SU-DHL-6 (cell line): ENCODE measurements around the gene ARHGEF11.

Experiments
- H2AFZ ChIP-seq: fragments of 200-600 bp; sonication (generic); 2 replicates; pipeline ENCODE4 v1.6.1; 2014; ENCODE audit warnings: low read depth, mild to moderate bottlenecking, moderate library complexity, mixed read lengths, antibody characterized with exemption, low read length; ENCODE audit not compliant: severe bottlenecking
- H3F3A ChIP-seq: fragments of 200-600 bp; shearing (Covaris generic); 2 replicates; pipeline ENCODE4 v1.6.0; 2016; ENCODE audit warnings: antibody characterized with exemption, mild to moderate bottlenecking; ENCODE audit not compliant: insufficient read depth
- H3K27ac ChIP-seq: fragments of 200-600 bp; sonication (generic); 2 replicates; pipeline ENCODE4 v1.5.1; 2016; ENCODE audit warnings: low read depth, mild to moderate bottlenecking, low read length, moderate library complexity, mixed read lengths
- H3K27me3 ChIP-seq: fragments of 200-600 bp; sonication (generic), shearing (Covaris generic); 2 replicates; pipeline ENCODE4 v1.6.0; 2014; ENCODE audit warnings: mild to moderate bottlenecking, low read length
- H3K36me3 ChIP-seq: fragments of 200-600 bp; sonication (generic); 2 replicates; pipeline ENCODE4 v1.6.1; 2014; ENCODE audit warnings: mild to moderate bottlenecking, low read length, mixed read lengths
- H3K4me2 ChIP-seq: fragments of 300-600, 200-600 bp; shearing (Covaris generic), sonication (generic); 2 replicates; pipeline ENCODE4 v1.6.0; 2014; ENCODE audit warnings: low read length, low read depth, mild to moderate bottlenecking; ENCODE audit not compliant: poor library complexity, severe bottlenecking
- H3K4me3 ChIP-seq: fragments of 200-600 bp; sonication (generic); 2 replicates; pipeline ENCODE4 v1.5.1; 2014; ENCODE audit warnings: antibody characterized with exemption, low read length, mild to moderate bottlenecking, mixed read lengths; ENCODE audit not compliant: insufficient read depth, poor library complexity, severe bottlenecking
- H3K79me2 ChIP-seq: fragments of 200-600 bp; sonication (generic); 2 replicates; pipeline ENCODE4 v1.6.1; 2014; ENCODE audit warnings: mild to moderate bottlenecking, low read length, moderate library complexity; ENCODE audit not compliant: insufficient read depth
- H3K9ac ChIP-seq: fragments of 200-600 bp; sonication (generic); 2 replicates; pipeline ENCODE4 v1.7.0; 2014; ENCODE audit warnings: mild to moderate bottlenecking, low read length
- H3K9me2 ChIP-seq: fragments of 200-600 bp; sonication (generic); replicated peaks from 2 replicates; pipeline ENCODE4 v1.6.1; 2014; ENCODE audit warnings: low read length; ENCODE audit not compliant: insufficient read depth
- H3K9me3 ChIP-seq: fragments of 200-600 bp; sonication (generic); 2 replicates; pipeline ENCODE4 v1.6.1; 2014; ENCODE audit warnings: low read length, mixed read lengths; ENCODE audit not compliant: insufficient read depth
- H4K20me1 ChIP-seq: fragments of 200-600 bp; sonication (generic); 2 replicates; pipeline ENCODE4 v1.6.1; 2014; ENCODE audit warnings: low read depth, mild to moderate bottlenecking, antibody characterized with exemption, low read length, moderate library complexity, mixed read lengths
- EZH2phosphoT487 ChIP-seq: fragments of 200-600 bp; sonication (generic), shearing (Covaris generic); conservative IDR thresholded peaks from 2 replicates; pipeline ENCODE4 v1.6.1; 2018; ENCODE audit warnings: mild to moderate bottlenecking, antibody characterized with exemption, low read length, moderate library complexity, mixed read lengths
- TF ChIP-seq, protein P1 (sequence below): fragments of 200-600 bp; sonication (generic); IDR thresholded peaks from one replicate; pipeline ENCODE4 v1.5.1; 2017; ENCODE audit warnings: antibody characterized with exemption, mild to moderate bottlenecking, low read length, moderate library complexity; ENCODE audit not compliant: insufficient read depth, poor library complexity, severe bottlenecking

ARHGEF11 gene

DNA sequence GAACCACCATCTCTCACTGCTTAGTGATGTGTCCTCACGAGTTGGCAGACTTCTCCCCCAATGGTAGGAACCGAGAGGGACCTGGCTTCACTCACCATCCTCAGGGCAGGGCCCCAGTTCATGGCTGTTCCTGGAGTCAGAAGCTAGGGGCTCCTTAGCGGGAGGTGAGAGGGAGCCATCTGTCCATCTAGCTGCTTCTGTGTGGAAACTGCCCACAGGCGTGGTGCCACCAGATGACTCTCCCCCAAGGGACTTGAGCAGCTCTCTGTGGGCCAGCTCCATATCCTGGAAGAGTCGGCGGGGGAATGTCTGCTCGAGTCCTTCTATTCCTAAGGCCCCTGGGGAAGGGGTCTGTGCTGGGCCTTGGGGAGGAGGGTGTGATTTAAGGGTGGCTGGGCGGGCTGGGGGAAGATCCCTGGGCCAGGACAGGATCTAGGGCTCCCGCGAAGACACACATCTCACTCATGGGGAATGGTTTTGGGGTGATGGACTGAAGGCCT, 108.8 kb downstream of the ARHGEF11 start:
- H3F3A ChIP-seq = no peaks in the 10 kb centered on the region
- H3K27ac ChIP-seq = no peak overlapping the region
- H4K20me1 ChIP-seq = no peaks in the 10 kb centered on the region
- H3K36me3 ChIP-seq = no peaks in the 10 kb centered on the region
- no peak overlapping the region for H3K9ac ChIP-seq
- H3K4me2 ChIP-seq = no peak overlapping the region
- TF ChIP-seq EZH2phosphoT487 = no peak
- TF ChIP-seq, protein P1, sequence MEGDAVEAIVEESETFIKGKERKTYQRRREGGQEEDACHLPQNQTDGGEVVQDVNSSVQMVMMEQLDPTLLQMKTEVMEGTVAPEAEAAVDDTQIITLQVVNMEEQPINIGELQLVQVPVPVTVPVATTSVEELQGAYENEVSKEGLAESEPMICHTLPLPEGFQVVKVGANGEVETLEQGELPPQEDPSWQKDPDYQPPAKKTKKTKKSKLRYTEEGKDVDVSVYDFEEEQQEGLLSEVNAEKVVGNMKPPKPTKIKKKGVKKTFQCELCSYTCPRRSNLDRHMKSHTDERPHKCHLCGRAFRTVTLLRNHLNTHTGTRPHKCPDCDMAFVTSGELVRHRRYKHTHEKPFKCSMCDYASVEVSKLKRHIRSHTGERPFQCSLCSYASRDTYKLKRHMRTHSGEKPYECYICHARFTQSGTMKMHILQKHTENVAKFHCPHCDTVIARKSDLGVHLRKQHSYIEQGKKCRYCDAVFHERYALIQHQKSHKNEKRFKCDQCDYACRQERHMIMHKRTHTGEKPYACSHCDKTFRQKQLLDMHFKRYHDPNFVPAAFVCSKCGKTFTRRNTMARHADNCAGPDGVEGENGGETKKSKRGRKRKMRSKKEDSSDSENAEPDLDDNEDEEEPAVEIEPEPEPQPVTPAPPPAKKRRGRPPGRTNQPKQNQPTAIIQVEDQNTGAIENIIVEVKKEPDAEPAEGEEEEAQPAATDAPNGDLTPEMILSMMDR = no peak
- no peak overlapping the region for H3K4me3 ChIP-seq
- no peaks in the 10 kb centered on the region for H3K9me3 ChIP-seq
- no peaks in the 10 kb centered on the region for H3K27me3 ChIP-seq
- H3K79me2 ChIP-seq = no peaks in the 10 kb centered on the region
- no peak overlapping the region for H2AFZ ChIP-seq
- no peaks in the 10 kb centered on the region for H3K9me2 ChIP-seq

GRCh38 chr1:156936191-156936590, 109.4 kb downstream of the ARHGEF11 start:
- no peak overlapping the region for H3K4me3 ChIP-seq
- no peak overlapping the region for H3K4me2 ChIP-seq
- no peaks in the 10 kb centered on the region for H3K9me2 ChIP-seq
- no peak overlapping the region for H3K9ac ChIP-seq
- no peak overlapping the region for H2AFZ ChIP-seq
- H3K9me3 ChIP-seq = no peaks in the 10 kb centered on the region
- no peaks in the 10 kb centered on the region for H3F3A ChIP-seq
- no peak overlapping the region for H3K27ac ChIP-seq
- no peaks in the 10 kb centered on the region for H3K27me3 ChIP-seq
- H3K36me3 ChIP-seq = no peaks in the 10 kb centered on the region
- TF ChIP-seq, protein P1 = no peak
- TF ChIP-seq EZH2phosphoT487 = no peak
- no peaks in the 10 kb centered on the region for H4K20me1 ChIP-seq
- H3K79me2 ChIP-seq = no peaks in the 10 kb centered on the region

DNA sequence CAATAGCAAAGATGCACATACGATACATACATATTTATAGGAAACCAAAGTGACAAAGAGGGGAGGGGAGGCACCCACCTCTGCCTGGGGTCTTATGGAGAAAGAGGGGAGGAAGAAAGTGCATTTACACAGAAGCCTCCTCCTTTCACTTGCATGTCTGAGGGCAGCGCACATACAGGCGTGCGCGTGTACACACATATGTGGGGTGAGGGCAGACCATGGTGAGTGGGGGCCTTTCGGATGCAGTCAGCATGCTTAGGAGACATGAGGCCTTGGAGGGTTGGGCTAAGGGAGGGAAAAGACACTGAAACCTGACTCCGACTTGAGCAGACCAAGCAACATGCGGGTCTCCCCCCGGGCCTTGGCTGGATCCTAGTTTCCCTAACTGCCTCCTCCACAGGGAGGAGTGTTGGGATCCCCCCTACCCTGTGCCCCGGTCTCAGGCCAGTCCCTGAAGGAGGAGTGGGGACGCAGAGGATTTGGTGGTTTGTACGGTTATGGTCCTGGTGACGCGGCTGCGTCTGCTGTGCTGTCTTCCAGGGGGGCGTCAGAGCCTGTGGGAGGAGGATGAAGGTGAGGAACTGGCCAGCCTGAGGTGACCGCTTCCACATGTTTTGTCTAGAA, 109.9 kb downstream of the ARHGEF11 start:
- H3F3A ChIP-seq = no peaks in the 10 kb centered on the region
- H3K4me2 ChIP-seq = no peak overlapping the region
- H3K9ac ChIP-seq = no peak overlapping the region
- H3K27me3 ChIP-seq = no peaks in the 10 kb centered on the region
- H3K4me3 ChIP-seq = no peak overlapping the region
- TF ChIP-seq EZH2phosphoT487 = no peak
- TF ChIP-seq, protein P1 = no peak
- no peak overlapping the region for H2AFZ ChIP-seq
- no peaks in the 10 kb centered on the region for H4K20me1 ChIP-seq
- no peak overlapping the region for H3K27ac ChIP-seq
- H3K79me2 ChIP-seq = no peaks in the 10 kb centered on the region
- no peaks in the 10 kb centered on the region for H3K36me3 ChIP-seq
- H3K9me3 ChIP-seq = no peaks in the 10 kb centered on the region
- H3K9me2 ChIP-seq = no peaks in the 10 kb centered on the region
